Common myeloid progenitor, CD34-positive (primary cell): ENCODE measurements around the gene SLC13A5.
A peak's percentile ranks its signal among the peaks of the same experiment; 100 is the strongest.
"Not testable (repeated sequence)": the region's sequence is repeated elsewhere in the genome, so short reads cannot be mapped to it uniquely, and the experiment has no call there.

Source experiments
- CTCF ChIA-PET: fragments of 350-600 bp; sonication (Branson Sonifier 250); formaldehyde crosslinking; loops from one replicate; lab custom pipeline; 2021; ENCODE audit warnings: antibody characterized with exemption; lab: Charles Lee
- POLR2A ChIA-PET: fragments of 350-600 bp; sonication (Branson Sonifier 250); formaldehyde crosslinking; loops from one replicate; lab custom pipeline; 2021; ENCODE audit warnings: antibody characterized with exemption; lab: Charles Lee
- DNase-seq, 3 donors: peaks; one replicate each; pipeline versions ENCODE4 v3.0.0 to v3.0.0-alpha.2; 2013
- H3K27ac ChIP-seq, 2 experiments: 1 replicate in 1 of 2; 2 replicates in 1 of 2; pipeline ENCODE4 v1.7.0; 2013; ENCODE audit warnings: inconsistent platforms in 2 of 2, low read length in 2 of 2, mild to moderate bottlenecking in 2 of 2, low read depth in 1 of 2, moderate library complexity in 1 of 2; ENCODE audit not compliant: severe bottlenecking in 2 of 2, insufficient read depth in 1 of 2, poor library complexity in 1 of 2
- H3K27me3 ChIP-seq, 5 experiments: replicated peaks in 2 of 5; 1 replicate in 3 of 5; 2 replicates in 2 of 5; pipeline versions ENCODE4 v1.6.1 to v1.7.0; 2013; ENCODE audit warnings: low read length in 4 of 5, mild to moderate bottlenecking in 2 of 5, moderate library complexity in 2 of 5, inconsistent platforms in 1 of 5; ENCODE audit not compliant: insufficient read depth in 5 of 5, control insufficient read depth in 4 of 5
- H3K36me3 ChIP-seq, 4 experiments: 1 replicate in 2 of 4; 2 replicates in 2 of 4; pipeline versions ENCODE4 v1.6.1 to v1.7.0; 2013; ENCODE audit warnings: low read length in 3 of 4, control low read depth in 1 of 4, mild to moderate bottlenecking in 1 of 4; ENCODE audit not compliant: control insufficient read depth in 4 of 4, insufficient read depth in 4 of 4
- H3K4me1 ChIP-seq, 4 experiments: 1 replicate in 3 of 4; 2 replicates in 1 of 4; pipeline versions ENCODE4 v1.6.1 to v1.7.1; 2013; ENCODE audit warnings: low read length in 3 of 4, mild to moderate bottlenecking in 3 of 4, control low read depth in 1 of 4, inconsistent platforms in 1 of 4, moderate library complexity in 1 of 4; ENCODE audit not compliant: control insufficient read depth in 4 of 4, insufficient read depth in 4 of 4; ENCODE audit errors: control extremely low read depth in 1 of 4
- H3K4me3 ChIP-seq, 7 experiments: 1 replicate in 4 of 7; 2 replicates in 3 of 7; pipeline versions ENCODE4 v1.5.1 to v1.7.0; 2013; ENCODE audit warnings: mild to moderate bottlenecking in 7 of 7, low read length in 6 of 7, moderate library complexity in 6 of 7, inconsistent platforms in 2 of 7, low read depth in 2 of 7, control low read depth in 1 of 7; ENCODE audit not compliant: insufficient read depth in 4 of 7, control insufficient read depth in 1 of 7; ENCODE audit errors: extremely low read depth in 1 of 7
- H3K9me3 ChIP-seq, 5 experiments: 1 replicate in 4 of 5; 2 replicates in 1 of 5; pipeline versions ENCODE4 v1.6.1 to v1.7.1; 2013; ENCODE audit warnings: low read length in 4 of 5, mild to moderate bottlenecking in 2 of 5, inconsistent platforms in 1 of 5, low read depth in 1 of 5, moderate library complexity in 1 of 5; ENCODE audit not compliant: control insufficient read depth in 4 of 5, insufficient read depth in 2 of 5; ENCODE audit errors: control extremely low read depth in 1 of 5
- WGBS: methylation state at CpG from one replicate; pipeline ENCODE4 v1.1.5; 2013; ENCODE audit not compliant: insufficient coverage; 5-methylcytosine and 5-hydroxymethylcytosine counted together

SLC13A5 gene

DNA sequence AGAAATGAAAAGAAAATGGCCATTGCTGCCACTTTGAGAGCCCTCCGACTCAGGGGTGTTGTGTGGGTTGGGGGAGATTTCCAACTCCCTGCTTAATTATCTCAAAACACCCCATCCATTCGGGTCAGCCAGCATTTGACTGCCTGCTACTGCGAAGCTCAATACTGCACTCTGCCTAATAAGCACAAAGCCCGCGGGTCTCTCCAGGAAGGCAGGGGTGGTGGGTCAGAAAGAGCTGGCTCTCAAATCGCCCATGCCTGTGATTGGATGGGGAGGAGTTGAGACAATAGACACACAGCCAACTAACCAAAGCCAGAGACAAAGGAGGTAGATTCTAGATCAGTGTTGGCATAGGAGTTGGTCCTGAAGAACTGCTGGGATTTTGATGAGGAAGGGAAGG, 40.4 kb upstream of the SLC13A5 start:
- H3K27me3 ChIP-seq: no peaks in the 10 kb centered on the region
- H3K9me3 ChIP-seq: no peaks in the 10 kb centered on the region
- peak overlapping the region in 3 of 7 experiments; percentile 2 to 54 (median 25) for H3K4me3 ChIP-seq
- WGBS: 80% methylated on average over 1 of the region's 6 CpGs
- H3K4me1 ChIP-seq: peaks cover 6 to 59% (median 42%) of the 10 kb centered on the region in 4 experiments
- peak overlapping the region in 1 of 2 experiments; percentile 39 for H3K27ac ChIP-seq
- no peak for DNase-seq
- POLR2A ChIA-PET: no interaction called here
- CTCF ChIA-PET: interaction anchor here (1.3 kb wide), 1 partner anchor 34 kb away, joined by 3 read pairs; no protein-coding TSS in a partner anchor
- peaks cover 0 to 5% (median 0%) of the 10 kb centered on the region in 4 experiments for H3K36me3 ChIP-seq

DNA sequence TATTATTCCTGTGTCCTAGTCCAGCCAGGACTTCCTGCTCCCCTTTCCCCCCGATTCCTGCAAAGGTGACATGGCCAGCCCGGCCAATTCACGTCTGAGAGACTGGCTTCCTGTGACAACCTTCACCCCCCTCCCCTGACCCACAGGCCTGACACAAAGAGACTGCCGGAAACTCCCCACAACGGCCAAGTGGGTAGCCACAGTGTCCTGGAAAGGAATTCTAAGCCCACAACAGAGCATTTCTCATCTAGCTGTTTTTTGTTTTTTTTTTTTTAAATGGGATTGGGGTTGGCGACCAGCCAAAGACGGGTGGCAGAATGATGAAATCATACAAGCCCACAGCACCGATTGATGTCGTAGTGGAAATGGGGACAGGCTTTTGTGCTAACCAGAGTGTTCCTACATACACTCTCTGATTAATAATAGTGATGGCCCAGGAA, 39.9 kb upstream of the SLC13A5 start:
- H3K27ac ChIP-seq: peak overlapping the region in 1 of 2 experiments; percentile 52
- H3K4me1 ChIP-seq: peaks cover 6 to 56% (median 42%) of the 10 kb centered on the region in 4 experiments
- 7% methylated on average over 6 of the region's 9 CpGs for WGBS
- peak overlapping the region in 3 of 7 experiments; percentile 2 to 54 (median 5) for H3K4me3 ChIP-seq
- CTCF ChIA-PET: interaction anchor here (1.2 to 1.3 kb wide), 2 partner anchors 34 to 71 kb away, joined by 3 read pairs; no protein-coding TSS in a partner anchor
- H3K36me3 ChIP-seq: peaks cover 0 to 1% (median 0%) of the 10 kb centered on the region in 4 experiments
- H3K9me3 ChIP-seq: no peaks in the 10 kb centered on the region
- DNase-seq: peak; percentile 69 to 86 (median 79)
- H3K27me3 ChIP-seq: no peaks in the 10 kb centered on the region
- POLR2A ChIA-PET: no interaction called here

DNA sequence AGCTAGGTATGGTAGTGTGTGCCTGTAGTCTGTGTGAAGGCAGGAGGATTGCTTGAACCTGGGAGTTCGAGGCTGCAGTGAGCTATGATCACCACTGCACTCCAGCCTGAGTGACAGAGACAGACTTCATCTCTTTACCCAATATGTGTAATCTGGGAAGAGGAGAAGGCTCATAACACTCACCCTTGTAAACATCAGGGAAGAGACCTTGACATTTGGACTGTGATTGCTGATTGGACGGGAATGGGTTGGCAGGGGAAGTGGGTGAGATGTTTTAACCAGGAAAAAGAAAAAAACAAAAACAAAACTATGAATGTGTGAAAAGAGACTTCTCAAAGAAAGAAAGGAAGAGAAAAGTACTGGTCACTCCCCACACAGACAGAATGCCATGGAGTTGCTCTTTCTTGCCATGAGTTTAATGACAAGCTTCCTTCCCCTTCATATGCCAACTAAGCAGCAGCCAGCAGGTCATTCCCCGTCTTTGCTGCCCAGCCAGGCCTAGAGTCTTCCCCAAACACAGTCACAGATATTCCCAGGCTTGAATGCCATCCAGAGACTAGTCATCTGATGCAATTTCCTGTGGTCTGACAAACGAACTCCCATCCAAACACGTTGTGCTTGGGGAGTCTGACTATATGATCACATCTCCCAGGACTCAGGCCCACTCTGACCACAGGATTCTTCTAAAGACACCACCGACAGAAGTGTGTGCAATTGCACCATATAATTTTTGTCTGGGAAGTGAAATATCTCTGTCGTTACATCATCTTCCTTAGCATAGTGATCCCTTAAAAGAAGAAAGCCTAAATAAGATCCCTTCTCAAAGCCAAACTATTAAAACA, 39.1 kb upstream of the SLC13A5 start:
- Histone ChIP-seq H3K9me3 (no peaks in the 10 kb centered on the region), H3K36me3 (no peaks in the 10 kb centered on the region), H3K4me1 (peaks cover 6 to 49% (median 39%) of the 10 kb centered on the region in 4 experiments), H3K27me3 (no peaks in the 10 kb centered on the region), H3K4me3 (peak overlapping the region in 2 of 7 experiments; percentile 2 to 54), H3K27ac (peak overlapping the region in 1 of 2 experiments; percentile 52)
- ChIA-PET POLR2A (no interaction called here), CTCF (interaction anchor here (1.2 to 1.3 kb wide), 3 partner anchors 9 to 70 kb away, joined by 3 read pairs; no protein-coding TSS in a partner anchor)
- 25% methylated on average over 4 of the region's 7 CpGs for WGBS
- DNase-seq: peak in 2 of 3 donors; percentile 39 to 50

DNA sequence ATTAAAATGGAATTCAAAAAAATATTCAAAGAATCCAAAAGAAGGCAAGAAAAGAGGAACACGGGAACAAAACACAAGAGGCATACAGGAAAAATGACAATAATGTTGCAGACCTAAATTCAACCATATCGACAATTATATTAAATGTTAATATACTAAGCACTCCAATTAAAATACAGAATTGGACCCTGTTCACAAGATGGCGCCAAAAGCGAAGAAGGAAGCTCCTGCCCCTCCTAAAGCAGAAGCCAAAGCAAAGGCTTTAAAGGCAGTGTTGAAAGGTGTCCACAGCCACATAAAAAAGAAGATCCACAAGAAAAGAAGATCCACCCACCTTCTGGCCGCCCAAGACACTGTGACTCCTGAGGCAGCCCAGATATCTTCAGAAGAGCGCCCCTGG, 36.4 kb upstream of the SLC13A5 start:
- ChIA-PET POLR2A (no interaction called here), CTCF (interaction anchor here (0.9 to 1.4 kb wide), 5 partner anchors 20 to 131 kb away, joined by 3 to 4 read pairs (median 3); no protein-coding TSS in a partner anchor)
- Histone ChIP-seq H3K4me3 (no peak overlapping the region), H3K27me3 (no peaks in the 10 kb centered on the region), H3K4me1 (peaks cover 6 to 24% (median 20%) of the 10 kb centered on the region in 4 experiments), H3K27ac (no peak overlapping the region), H3K9me3 (no peaks in the 10 kb centered on the region), H3K36me3 (no peaks in the 10 kb centered on the region)
- peak; percentile 27 to 55 (median 40) for DNase-seq
- WGBS: 76% methylated on average over 3 of the region's 6 CpGs

DNA sequence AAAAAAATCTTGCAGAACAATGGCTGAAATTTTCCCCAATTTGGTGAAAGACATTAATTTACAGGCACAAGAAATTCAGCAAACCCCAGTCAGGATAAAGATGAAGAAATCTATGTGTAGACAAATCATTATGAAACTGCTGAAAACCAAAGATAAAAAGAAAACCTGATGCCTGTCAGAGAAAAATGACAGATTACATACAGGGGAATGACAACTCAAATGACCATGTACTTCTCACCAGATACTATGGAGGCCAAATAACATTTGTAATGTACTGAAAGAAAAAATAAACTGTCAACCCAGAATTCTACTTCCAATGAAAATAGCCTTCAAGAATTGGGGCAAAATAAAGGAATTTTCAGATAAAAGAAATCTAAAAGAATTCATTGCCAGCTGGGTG, 35.4 kb upstream of the SLC13A5 start:
- no peaks in the 10 kb centered on the region for H3K27me3 ChIP-seq
- no peak overlapping the region for H3K27ac ChIP-seq
- no peaks in the 10 kb centered on the region for H3K36me3 ChIP-seq
- peaks cover 6 to 17% (median 15%) of the 10 kb centered on the region in 4 experiments for H3K4me1 ChIP-seq
- H3K9me3 ChIP-seq: no peaks in the 10 kb centered on the region
- ChIA-PET POLR2A (no interaction called here), CTCF (interaction anchor here (1.4 kb wide), 1 partner anchor 132 kb away, joined by 3 read pairs; no protein-coding TSS in a partner anchor)
- no peak for DNase-seq
- no peak overlapping the region for H3K4me3 ChIP-seq

DNA sequence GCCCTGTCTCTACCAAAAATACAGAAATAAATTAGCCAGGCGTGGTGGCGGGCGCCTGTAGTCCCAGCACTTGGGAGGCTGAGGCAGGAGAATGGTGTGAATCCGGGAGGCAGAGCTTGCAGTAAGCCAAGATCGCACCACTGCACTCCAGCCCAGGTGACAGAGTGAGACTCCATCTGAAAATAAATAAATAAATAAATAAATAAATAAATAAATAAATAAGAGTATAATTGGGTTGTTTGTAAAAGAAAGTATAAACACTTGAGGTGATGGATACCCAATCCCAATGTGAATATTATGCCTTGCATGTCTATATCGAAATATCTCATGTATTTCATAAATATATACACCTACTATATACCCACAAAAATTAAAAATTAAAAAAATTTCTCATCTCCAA, 33.5 kb upstream of the SLC13A5 start:
- H3K4me3 ChIP-seq, H3K4me1 ChIP-seq, CTCF ChIA-PET, H3K27ac ChIP-seq, H3K27me3 ChIP-seq, H3K36me3 ChIP-seq, DNase-seq, H3K9me3 ChIP-seq: not testable (repeated sequence)
- 100% methylated on average over 3 of the region's 6 CpGs for WGBS
- POLR2A ChIA-PET: interaction anchor here (0.5 kb wide), 1 partner anchor 144 kb away, joined by 4 read pairs; no protein-coding TSS in a partner anchor

DNA sequence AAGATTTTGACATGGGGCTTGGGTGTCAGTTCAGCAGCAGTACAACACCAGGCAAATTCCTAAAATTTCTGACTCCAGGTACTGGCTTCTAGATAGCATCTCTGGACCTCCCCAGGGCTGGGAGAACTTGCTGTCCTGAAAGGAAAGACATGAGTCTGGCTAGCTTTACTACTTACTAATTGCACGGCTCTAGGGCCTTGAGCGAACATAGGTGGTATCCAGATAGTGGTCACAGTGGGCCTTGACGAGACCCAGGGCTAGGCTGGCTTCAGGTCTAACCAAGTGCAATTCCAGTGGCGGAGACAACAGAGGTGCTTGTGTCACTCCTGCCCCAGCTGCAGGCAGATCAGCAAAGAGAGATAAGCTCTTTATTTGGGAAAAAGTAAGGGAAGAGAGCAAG, 16.4 kb upstream of the SLC13A5 start:
- no peak for DNase-seq
- ChIA-PET CTCF (interaction anchor here (1.2 to 1.5 kb wide), 2 partner anchors 14 to 20 kb away, joined by 3 to 5 read pairs; no protein-coding TSS in a partner anchor), POLR2A (no interaction called here)
- no peaks in the 10 kb centered on the region for H3K4me1 ChIP-seq
- H3K4me3 ChIP-seq: no peak overlapping the region
- peaks cover 0 to 8% (median 1%) of the 10 kb centered on the region in 5 experiments for H3K27me3 ChIP-seq
- no peaks in the 10 kb centered on the region for H3K9me3 ChIP-seq
- 100% methylated on average over 4 of the region's 4 CpGs for WGBS
- H3K27ac ChIP-seq: no peak overlapping the region
- H3K36me3 ChIP-seq: no peaks in the 10 kb centered on the region
